GM12801 (cell line): ENCODE measurements around the gene PCGF5.

Experiments used
- CTCF ChIP-seq: IDR thresholded peaks from one replicate; pipeline ENCODE4 v1.5.1; 2011; ENCODE audit warnings: control low read depth; ENCODE audit not compliant: insufficient read length; ENCODE audit errors: extremely low read depth

The PCGF5 gene

GRCh38 chr10:91190876-91191583, 29.4 kb upstream of the PCGF5 start:
- no peak for TF ChIP-seq CTCF

- no peak for TF ChIP-seq CTCF
These were observed 28.9 kb upstream of the PCGF5 start for GRCh38 chr10:91191584-91191919.

DNA sequence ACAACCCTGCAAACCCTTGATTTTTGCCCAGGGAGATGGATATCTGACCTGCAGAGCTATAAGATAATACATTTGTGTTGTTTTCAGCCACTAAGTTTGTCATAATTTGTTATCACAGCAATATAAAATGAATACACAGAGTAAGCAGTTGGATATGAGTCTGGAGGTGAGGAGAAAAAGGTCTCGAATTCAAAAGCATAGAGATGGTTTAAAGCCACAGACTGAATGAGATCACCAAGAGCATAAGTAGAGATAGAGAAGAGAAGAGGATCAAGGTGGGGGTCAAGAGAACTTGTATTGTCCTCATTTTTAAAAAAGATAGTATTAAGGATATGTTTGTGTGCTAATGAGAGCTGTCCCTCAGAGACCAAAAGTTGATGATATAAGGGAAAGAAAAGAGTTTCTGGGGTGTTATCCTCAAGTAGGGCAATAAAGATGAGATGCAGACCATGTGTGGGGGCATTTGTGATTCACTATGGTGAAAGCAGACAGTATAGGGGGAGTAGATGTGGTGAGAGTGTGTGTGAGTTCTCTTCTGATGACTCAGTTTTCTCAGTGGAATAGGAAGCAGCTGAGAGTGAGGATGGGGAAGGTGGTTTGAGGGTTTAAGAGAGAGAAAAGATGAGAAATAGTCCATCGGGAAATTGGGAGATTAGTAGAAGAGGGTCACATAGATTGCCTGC, 25.8 kb upstream of the PCGF5 start:
- no peak for TF ChIP-seq CTCF

DNA sequence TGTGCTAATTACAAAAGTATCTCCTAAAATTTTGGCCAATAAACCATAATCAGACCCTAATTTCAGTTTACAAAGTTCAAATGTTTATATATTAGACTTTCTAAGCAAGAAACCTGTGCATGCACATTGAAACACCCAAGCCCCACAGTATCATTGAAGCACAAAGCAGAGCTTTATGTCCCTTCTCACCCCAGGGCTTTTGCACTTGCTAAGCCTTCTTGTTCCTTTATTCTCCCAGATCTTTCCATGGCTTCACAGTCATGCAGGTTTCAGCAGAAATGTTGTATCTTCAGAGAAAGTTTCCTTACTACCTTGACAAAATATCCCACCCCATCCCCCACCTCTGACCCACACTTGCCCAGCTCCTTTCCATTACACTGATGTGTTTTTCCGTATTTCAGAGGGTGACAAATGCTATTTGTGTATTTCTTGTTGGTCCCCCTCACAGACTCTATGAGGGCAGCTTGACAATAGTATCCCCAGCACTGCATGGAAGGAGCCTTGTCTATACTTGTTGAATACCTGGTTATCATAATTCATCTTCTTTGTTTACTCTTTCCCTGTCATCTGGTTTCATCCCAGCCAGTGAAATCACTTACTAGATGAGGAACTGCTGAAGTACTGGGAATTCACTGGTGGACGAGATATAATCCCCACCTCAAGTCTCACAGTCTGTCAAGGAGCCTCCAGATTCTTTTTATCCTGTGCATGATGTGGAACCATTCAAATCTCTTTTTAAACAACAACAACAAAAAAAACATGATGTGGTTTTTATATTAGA, 24.0 kb upstream of the PCGF5 start:
- no peak for TF ChIP-seq CTCF

- no peak for TF ChIP-seq CTCF
These were observed 23.3 kb upstream of the PCGF5 start for GRCh38 chr10:91197127-91197526.

DNA sequence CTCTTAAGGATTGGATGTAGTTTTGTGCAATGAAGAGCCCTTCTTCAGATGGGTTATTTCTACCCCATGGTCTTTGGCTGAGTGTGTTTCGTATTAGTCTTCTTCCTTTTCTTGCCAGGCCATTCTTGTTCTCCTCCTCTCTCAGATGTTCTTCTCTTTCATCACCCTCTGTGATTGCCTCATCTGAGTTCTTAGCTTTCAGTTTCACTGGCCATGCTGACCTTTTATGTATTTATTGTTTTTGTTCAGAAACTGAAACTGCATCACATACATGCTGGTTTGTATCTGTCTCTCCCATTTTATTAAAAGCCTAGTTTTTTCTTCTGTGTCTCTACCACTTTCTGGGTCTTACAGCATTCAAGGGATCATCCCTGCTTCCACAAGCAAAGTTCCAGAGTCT, 21.7 kb upstream of the PCGF5 start:
- TF ChIP-seq CTCF, result no peak
